NCI-H2081 treated with DMSO at 0.1 percent for 48 hours (cell line): Measurements from ENCODE around the gene TMEM132E.

Source experiments
- DNase-seq: peaks from one replicate; lab custom pipeline; 2025; lab: John Stamatoyannopoulos, UW

The TMEM132E gene

DNA sequence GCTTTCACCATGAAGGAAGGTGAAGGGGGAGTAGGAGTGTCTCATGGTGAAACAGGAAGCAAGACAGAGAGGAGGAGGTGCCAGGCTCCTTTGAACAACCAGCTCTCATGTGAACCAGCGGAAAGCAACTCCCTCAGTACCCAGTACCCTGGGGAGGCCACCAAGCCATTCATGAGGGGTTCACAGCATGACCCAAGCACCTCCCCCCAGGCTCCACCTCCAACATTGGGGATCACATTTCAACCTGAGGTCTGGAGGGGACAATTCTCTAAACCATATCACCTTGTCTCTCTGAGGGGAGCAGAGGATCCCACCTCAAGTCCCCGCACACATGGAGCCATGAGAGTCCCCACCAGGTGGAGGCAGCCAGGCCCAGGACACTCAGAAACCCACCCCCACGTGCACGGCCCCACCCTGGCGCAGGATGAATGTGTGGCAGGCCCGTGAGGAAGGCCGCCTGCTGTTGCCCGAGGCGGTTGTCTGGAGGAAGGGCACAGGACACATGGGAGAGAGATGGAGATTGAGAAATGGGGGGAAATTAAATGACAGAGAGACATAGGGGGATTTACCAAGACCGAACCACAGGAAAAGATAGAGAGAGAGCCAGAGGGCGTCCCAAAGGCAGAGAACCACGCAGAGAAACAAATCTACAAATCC, 85.9 kb downstream of the TMEM132E start:
- no peak for DNase-seq

DNA sequence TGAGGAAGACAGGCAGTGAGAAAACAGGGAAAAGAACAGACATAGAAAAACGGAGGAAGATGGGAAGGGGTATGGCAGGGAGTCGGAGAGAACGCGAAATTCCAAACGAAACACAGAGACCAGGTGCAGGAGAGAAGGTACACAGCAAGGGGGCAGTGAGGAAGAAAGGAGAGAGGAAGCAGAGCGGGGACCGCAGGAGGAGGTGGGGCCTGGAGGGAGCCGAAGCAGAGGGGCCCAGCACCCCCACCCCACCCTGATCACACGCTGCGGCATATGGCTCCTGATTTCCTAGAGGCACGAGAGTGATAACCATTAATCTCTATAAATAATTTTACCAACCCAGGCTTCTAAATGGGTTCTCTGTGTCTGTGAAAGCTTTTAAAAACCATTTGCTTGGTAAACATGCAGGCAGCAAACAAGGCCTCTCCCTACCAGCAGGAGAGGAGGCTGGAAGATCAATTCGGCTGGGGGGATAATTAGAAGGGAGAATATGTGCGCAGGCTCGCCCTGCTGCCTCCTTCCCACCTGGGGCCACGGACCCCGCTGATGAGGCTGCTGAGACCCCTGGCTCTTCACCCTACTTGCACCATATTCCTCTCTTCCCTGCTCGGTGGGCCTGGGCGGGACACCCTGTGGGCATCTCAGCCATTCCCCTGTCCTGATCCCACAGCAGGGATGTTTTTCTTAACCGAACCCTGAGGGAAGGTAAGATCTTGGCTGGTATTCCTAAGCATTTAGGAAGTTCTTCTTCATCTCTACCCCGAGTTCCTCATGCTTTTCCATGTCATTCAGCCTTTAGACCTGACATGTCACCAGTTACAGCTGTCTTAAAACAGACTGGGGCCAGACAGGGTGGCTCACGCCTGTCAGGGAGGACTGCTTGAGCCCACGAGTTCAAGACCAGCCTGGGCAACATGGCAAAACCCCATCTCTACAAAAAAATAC, 86.7 kb downstream of the TMEM132E start:
- DNase-seq = no peak

DNA sequence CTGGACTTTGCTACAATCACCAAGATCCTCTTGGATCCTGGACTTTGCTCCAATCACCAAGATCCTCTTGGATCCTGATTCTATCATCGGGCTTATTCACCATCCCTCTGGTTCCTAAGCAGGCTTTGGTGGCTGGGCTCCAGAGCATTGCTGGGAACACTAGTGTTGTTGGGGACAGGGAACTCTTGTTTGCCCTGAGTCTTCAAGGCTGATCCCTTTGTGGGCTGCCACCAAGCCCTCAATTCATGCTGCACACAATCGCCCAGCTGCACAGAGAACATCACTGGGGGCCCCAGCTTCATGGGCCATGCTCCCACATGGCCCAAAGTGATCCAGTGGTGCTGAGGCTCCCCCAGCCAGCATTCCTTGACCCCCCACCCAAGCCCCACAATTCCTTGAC, 88.3 kb downstream of the TMEM132E start:
- DNase-seq = no peak

DNA sequence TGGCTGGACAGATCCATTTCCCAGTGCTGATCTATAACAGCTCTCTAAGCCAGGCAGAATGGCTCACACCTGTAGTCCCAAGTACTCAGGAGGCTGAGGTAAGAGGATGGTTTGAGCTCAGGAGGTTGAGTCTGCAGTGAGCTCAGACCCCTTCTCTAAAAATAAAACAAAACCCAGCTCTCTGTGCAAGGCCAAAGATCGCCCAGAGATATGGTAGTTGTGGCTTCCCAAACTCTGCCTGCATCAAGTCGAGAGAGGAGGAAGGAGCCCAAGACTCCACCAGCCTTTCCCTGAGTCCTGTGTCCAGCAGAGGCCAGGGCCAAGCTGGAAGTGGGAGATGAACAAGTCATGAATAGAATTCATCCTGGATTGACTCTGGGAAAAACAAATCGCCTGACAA, 88.8 kb downstream of the TMEM132E start:
- DNase-seq = no peak

DNA sequence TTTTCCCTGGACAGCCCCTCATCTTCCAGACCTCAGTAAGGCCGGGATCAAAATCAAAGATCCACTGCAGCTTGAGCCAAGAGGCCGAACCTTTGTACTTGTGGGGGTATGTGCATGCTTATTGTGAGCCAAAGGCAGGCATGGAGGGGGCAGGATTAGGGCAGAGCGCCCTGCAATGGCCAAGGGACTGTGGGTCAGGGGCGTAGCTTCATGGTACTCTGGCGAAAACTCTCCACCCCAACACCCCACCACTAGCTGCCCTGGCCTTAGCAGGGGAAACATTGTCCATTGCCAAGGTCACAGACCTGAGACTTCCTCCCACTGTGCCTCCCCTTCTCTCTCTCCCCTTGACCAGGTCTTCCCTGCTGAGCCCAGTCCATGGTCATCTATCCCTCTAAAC, 90.1 kb downstream of the TMEM132E start:
- DNase-seq = no peak

DNA sequence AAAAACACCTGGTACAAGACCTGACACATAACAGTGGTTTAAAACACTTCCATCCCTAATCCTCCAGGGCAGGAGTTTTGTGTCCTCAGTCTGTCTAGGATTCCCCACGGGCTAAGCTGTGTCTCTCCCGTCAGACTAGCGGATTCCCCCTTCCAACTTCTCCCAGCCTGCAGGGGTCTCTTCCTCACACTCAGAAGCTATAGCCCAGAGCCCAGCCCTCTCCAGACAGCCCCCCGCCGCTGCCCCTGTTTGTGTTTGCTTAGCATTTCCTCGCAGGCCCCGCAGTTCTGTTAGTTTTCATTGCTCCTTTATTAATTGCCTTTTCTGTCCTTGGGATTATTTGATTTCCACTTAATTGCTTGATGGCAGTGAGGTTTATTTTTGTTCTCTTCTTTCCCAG, 91.2 kb downstream of the TMEM132E start:
- DNase-seq = no peak

DNA sequence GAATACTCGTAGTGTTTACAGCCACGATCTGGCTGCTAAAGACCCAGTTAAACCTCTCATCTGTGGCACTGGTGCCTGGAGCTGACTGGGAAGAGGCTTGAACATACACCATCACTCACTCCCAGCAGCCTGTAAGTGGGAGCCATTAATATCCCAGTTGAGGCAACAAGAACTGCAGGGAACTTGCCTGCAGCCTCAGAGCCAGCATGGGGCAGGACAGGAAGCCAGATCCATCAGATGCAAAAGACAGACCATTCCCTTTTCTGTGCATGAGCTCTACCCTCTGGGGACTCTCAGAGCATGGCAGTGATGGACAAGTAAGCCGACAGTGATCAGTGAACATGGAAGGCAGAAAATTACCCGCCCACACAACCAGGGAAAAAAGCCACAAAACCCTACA, 91.8 kb downstream of the TMEM132E start:
- DNase-seq = no peak

DNA sequence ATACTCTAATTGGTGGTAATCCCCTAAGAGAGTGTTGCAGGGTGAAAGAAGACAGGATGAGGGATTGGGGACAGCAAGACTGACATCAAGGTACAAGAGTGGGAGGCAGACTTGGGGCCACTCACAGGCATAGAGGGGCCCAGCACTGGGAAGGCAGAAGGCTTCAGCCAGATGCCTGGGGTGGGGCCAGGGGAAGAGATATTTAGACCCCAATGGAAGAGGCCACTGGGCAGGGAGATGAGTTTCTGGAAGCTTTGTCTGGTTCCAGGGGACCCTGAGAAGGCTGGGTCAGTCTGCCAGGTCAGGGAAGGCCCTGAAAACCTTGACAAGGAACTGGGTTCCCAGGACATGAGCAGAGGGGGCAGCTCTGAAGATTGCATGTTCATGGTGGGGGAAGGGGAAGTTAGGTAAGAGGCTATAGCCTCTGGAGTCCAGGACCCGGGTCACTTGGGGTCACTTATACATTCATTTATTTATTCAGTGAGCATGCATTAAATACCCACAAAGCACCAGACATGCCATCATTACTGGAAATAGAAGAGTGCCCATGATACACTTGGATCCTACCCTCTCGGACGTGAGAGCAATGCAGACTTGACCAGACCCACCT, 92.9 kb downstream of the TMEM132E start:
- DNase-seq = no peak

DNA sequence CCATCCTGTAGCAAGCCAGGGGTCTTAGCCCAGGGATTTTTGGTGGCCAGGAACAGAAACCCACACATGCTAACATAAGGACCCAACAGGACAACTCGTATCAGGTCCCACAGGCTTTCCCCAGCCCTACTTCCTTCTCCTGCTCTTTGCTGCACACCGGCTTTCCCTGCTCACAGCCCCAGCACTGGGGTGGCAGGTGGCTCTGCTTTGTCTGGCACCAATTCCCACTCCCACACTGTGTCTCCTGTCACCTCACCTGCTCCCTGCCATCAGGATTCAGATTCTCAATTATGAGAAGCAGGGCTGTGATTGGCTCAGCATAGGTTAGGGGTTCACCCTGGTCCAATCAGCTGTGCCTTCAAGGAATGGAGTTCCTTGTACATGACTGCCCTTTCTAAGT, 94.1 kb downstream of the TMEM132E start:
- no peak for DNase-seq

DNA sequence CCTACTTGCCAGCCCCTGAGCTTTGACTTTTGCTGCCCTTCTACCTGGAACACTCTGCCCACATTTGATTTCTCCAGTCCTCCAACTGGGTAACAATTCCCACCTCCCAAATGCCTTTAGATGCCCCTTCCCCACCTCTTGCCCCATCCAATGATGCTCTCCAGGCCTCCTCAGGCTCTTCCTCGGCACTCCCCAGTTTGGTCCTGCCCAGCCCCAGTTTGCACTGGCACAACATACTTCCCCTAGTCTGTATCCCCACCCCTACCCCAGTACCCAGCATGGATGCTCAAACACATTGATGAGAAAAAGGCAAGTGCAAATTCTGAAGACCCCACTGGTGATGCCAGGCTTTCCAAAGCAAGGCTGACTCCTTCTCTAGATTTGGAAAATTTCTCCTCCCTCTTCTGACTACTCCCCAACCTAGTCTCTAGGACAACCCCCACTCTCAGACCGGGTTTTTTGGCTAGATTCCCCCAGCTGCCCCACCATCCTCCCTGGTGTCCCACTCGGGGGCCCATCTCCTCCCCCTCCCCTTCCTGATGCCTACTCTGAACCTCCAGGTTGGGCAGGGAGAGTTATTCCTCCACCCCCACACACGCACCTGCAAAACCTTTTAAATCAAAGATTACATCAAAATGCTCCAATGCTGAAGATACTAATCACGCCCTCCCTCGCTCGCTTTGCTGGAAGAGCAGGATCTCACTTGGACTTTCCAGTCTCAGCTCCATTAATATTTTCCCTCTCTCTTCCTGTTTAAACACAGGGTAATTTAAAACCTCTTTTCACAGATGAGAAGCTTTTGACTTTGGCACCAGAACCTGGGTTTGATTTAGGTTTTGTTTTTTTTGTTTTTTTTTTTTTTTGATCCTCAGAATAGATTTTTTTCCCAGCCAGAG, 94.9 kb downstream of the TMEM132E start:
- DNase-seq = no peak

DNA sequence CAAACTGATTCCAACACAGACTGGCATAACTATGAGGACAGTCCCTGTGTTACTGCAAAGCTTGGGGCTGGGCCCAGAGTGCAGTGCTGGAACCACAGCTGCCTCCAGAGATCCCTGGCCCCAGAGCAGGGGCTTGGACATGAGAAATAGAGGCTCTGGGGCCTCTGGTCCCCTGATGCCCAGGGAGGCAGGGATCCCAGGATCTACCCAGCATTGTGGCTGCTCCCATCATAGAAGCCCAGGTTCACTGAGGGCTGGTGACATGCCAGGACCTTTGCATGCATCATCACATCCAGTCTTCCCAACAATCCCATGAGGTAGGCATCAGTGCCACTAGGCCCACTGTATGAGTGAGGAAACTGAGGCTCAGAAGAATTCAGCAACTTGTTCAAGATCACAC, 95.8 kb downstream of the TMEM132E start:
- DNase-seq = no peak

DNA sequence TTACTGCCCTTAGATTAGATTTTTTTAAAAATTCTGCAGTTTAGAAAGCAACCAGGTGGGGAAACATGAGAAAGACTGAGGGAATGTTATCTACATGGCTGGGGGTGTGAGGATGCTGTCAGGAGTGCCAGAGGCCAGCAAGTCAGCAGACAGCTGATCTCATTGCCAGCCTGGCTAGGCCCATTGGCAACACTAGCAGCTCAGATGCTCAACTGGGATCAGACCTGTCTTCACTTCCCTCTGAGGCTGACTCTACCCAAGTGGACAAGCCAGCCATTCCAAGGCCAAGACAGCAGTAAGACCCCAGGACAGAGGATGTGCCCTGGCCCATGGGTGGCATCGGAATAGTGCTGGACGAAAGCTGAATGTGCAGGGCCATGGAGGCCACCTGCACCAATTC, 96.2 kb downstream of the TMEM132E start:
- no peak for DNase-seq

DNA sequence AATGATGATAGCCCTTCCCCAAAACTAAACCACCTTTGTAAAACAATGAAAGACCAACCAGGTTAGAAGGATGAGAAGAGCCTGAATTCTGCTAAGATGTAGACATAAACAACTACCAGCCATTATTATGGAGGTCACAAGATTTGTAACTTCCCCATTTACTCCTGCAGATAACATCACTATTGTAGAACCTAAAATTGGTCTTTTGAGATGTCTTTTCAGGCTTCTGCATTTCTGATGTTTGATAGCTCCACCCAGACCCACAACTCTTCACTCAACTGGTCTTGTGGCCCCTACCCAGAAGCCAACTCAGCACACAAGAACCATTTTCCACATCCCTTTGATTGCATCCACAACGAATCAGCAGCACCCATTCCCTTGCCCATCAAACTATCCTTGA, 100.8 kb downstream of the TMEM132E start:
- no peak for DNase-seq

DNA sequence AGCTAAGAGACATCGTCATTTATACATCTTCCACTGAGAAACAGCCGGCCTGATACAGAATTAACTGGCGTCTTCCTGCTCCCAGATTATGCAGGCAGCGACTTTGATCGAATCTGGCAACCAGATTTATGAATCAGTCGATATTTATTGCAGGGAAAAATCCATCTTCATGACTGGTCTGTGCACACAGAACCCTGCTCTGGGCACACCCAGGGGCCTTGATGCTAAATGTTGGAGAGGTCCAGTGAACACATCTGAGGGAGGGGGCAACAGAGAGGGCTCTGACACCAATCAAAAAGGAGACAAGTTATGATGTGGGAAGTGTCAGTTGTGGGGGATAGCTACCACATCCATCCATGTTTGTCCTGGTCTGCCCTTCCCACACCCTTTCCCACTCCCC, 102.9 kb downstream of the TMEM132E start:
- no peak for DNase-seq

DNA sequence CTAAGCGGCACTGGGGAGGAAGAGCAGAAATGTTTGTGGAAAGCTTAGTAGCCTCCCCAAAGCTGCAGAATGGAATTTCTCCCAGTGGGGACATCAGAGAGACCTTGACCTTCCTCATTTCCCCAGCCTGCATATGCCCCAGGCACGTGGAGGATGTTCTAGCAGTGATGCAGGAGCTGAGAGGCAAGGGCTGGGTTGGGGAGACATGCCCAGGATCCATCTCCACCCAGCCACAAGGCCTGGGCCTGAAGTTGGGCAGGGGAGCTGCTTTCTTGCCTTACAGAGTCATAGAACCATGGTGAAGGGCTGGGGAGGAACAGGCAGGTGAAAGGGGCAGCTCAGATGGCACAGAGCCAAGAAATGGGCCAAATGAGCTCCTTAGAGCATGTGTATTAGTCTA, 104.0 kb downstream of the TMEM132E start:
- DNase-seq = no peak
